Common myeloid progenitor, CD34-positive (primary cell): Measurements from ENCODE around the gene SIRT4.

ENCODE experiments used
- CTCF ChIA-PET: fragments of 350-600 bp; sonication (Branson Sonifier 250); formaldehyde crosslinking; loops from one replicate; lab custom pipeline; 2021; ENCODE audit warnings: antibody characterized with exemption; lab: Charles Lee
- POLR2A ChIA-PET: fragments of 350-600 bp; sonication (Branson Sonifier 250); formaldehyde crosslinking; loops from one replicate; lab custom pipeline; 2021; ENCODE audit warnings: antibody characterized with exemption; lab: Charles Lee
- DNase-seq, 3 donors: peaks; one replicate each; pipeline versions ENCODE4 v3.0.0 to v3.0.0-alpha.2; 2013
- H3K27ac ChIP-seq, 2 experiments: 1 replicate in 1 of 2; 2 replicates in 1 of 2; pipeline ENCODE4 v1.7.0; 2013; ENCODE audit warnings: inconsistent platforms in 2 of 2, low read length in 2 of 2, mild to moderate bottlenecking in 2 of 2, low read depth in 1 of 2, moderate library complexity in 1 of 2; ENCODE audit not compliant: severe bottlenecking in 2 of 2, insufficient read depth in 1 of 2, poor library complexity in 1 of 2
- H3K27me3 ChIP-seq, 5 experiments: replicated peaks in 2 of 5; 1 replicate in 3 of 5; 2 replicates in 2 of 5; pipeline versions ENCODE4 v1.6.1 to v1.7.0; 2013; ENCODE audit warnings: low read length in 4 of 5, mild to moderate bottlenecking in 2 of 5, moderate library complexity in 2 of 5, inconsistent platforms in 1 of 5; ENCODE audit not compliant: insufficient read depth in 5 of 5, control insufficient read depth in 4 of 5
- H3K36me3 ChIP-seq, 4 experiments: 1 replicate in 2 of 4; 2 replicates in 2 of 4; pipeline versions ENCODE4 v1.6.1 to v1.7.0; 2013; ENCODE audit warnings: low read length in 3 of 4, control low read depth in 1 of 4, mild to moderate bottlenecking in 1 of 4; ENCODE audit not compliant: control insufficient read depth in 4 of 4, insufficient read depth in 4 of 4
- H3K4me1 ChIP-seq, 4 experiments: 1 replicate in 3 of 4; 2 replicates in 1 of 4; pipeline versions ENCODE4 v1.6.1 to v1.7.1; 2013; ENCODE audit warnings: low read length in 3 of 4, mild to moderate bottlenecking in 3 of 4, control low read depth in 1 of 4, inconsistent platforms in 1 of 4, moderate library complexity in 1 of 4; ENCODE audit not compliant: control insufficient read depth in 4 of 4, insufficient read depth in 4 of 4; ENCODE audit errors: control extremely low read depth in 1 of 4
- H3K4me3 ChIP-seq, 7 experiments: 1 replicate in 4 of 7; 2 replicates in 3 of 7; pipeline versions ENCODE4 v1.5.1 to v1.7.0; 2013; ENCODE audit warnings: mild to moderate bottlenecking in 7 of 7, low read length in 6 of 7, moderate library complexity in 6 of 7, inconsistent platforms in 2 of 7, low read depth in 2 of 7, control low read depth in 1 of 7; ENCODE audit not compliant: insufficient read depth in 4 of 7, control insufficient read depth in 1 of 7; ENCODE audit errors: extremely low read depth in 1 of 7
- H3K9me3 ChIP-seq, 5 experiments: 1 replicate in 4 of 5; 2 replicates in 1 of 5; pipeline versions ENCODE4 v1.6.1 to v1.7.1; 2013; ENCODE audit warnings: low read length in 4 of 5, mild to moderate bottlenecking in 2 of 5, inconsistent platforms in 1 of 5, low read depth in 1 of 5, moderate library complexity in 1 of 5; ENCODE audit not compliant: control insufficient read depth in 4 of 5, insufficient read depth in 2 of 5; ENCODE audit errors: control extremely low read depth in 1 of 5
- WGBS: methylation state at CpG from one replicate; pipeline ENCODE4 v1.1.5; 2013; ENCODE audit not compliant: insufficient coverage; 5-methylcytosine and 5-hydroxymethylcytosine counted together

SIRT4 gene

GRCh38 chr12:120276734-120277133, 25.4 kb upstream of the SIRT4 start:
- POLR2A ChIA-PET, result no interaction called here

GRCh38 chr12:120278137-120279069, 23.7 kb upstream of the SIRT4 start:
- Histone ChIP-seq H3K36me3 (no peaks in the 10 kb centered on the region), H3K27ac (no peak overlapping the region), H3K27me3 (no peaks in the 10 kb centered on the region), H3K9me3 (no peaks in the 10 kb centered on the region), H3K4me1 (no peaks in the 10 kb centered on the region), H3K4me3 (no peak overlapping the region)
- POLR2A ChIA-PET, result no interaction called here
- CTCF ChIA-PET, result no interaction called here
- 96% methylated on average over 45 of the region's 57 CpGs for WGBS
- DNase-seq, result no peak

More at GRCh38 chr12:120276734-120277133, 25.4 kb upstream of the SIRT4 start:
- Histone ChIP-seq H3K9me3 (no peaks in the 10 kb centered on the region), H3K27me3 (no peaks in the 10 kb centered on the region), H3K36me3 (no peaks in the 10 kb centered on the region), H3K4me1 (no peaks in the 10 kb centered on the region), H3K27ac (no peak overlapping the region), H3K4me3 (no peak overlapping the region)
- WGBS, result 80% methylated on average over 1 of the region's 6 CpGs
- no peak for DNase-seq
- CTCF ChIA-PET, result interaction anchor here (0.6 to 43.0 kb wide), 3 partner anchors 11 to 52 kb away, joined by 3 to 879 read pairs (median 8); partner anchors contain the start of gene PXN

GRCh38 chr12:120283318-120283717, 18.8 kb upstream of the SIRT4 start:
- DNase-seq, result no peak
- Histone ChIP-seq H3K4me3 (no peak overlapping the region), H3K27ac (no peak overlapping the region), H3K36me3 (no peaks in the 10 kb centered on the region), H3K4me1 (no peaks in the 10 kb centered on the region), H3K9me3 (no peaks in the 10 kb centered on the region), H3K27me3 (no peaks in the 10 kb centered on the region)
- ChIA-PET POLR2A (no interaction called here), CTCF (interaction anchor here (2.5 kb wide), 1 partner anchor 55 kb away, joined by 7 read pairs; no protein-coding TSS in a partner anchor)
- 92% methylated on average over 5 of the region's 7 CpGs for WGBS

- H3K9me3 ChIP-seq, result no peaks in the 10 kb centered on the region
- no peaks in the 10 kb centered on the region for H3K27me3 ChIP-seq
- POLR2A ChIA-PET, result no interaction called here
- H3K4me1 ChIP-seq, result no peaks in the 10 kb centered on the region
- no peak overlapping the region for H3K4me3 ChIP-seq
- WGBS, result no CpG with 5 or more reads among the region's 3 CpGs
- H3K36me3 ChIP-seq, result no peaks in the 10 kb centered on the region
- no peak for DNase-seq
- CTCF ChIA-PET, result interaction anchor here (0.7 to 2.5 kb wide), 3 partner anchors 16 to 56 kb away, joined by 3 to 7 read pairs (median 4); partner anchors contain the start of gene SIRT4
- H3K27ac ChIP-seq, result no peak overlapping the region
These were observed 17.7 kb upstream of the SIRT4 start for GRCh38 chr12:120284381-120284780.

GRCh38 chr12:120286768-120287490, 15.2 kb upstream of the SIRT4 start:
- no peak for DNase-seq
- Histone ChIP-seq H3K27me3 (no peaks in the 10 kb centered on the region), H3K4me1 (peaks cover 0 to 12% (median 9%) of the 10 kb centered on the region in 4 experiments), H3K27ac (no peak overlapping the region), H3K36me3 (no peaks in the 10 kb centered on the region), H3K4me3 (no peak overlapping the region), H3K9me3 (no peaks in the 10 kb centered on the region)
- ChIA-PET CTCF (interaction anchor here (0.6 to 3.0 kb wide), 5 partner anchors 47 to 60 kb away, joined by 3 to 15 read pairs (median 8); no protein-coding TSS in a partner anchor), POLR2A (interaction anchor here (1.0 kb wide), 1 partner anchor 55 kb away, joined by 3 read pairs; no protein-coding TSS in a partner anchor)
- WGBS, result 98% methylated on average over 5 of the region's 7 CpGs

- CTCF ChIA-PET, result interaction anchor here (0.6 to 3.0 kb wide), 8 partner anchors 20 to 61 kb away, joined by 3 to 15 read pairs (median 4); no protein-coding TSS in a partner anchor
These were observed 14.6 kb upstream of the SIRT4 start for GRCh38 chr12:120287491-120287890.

More at GRCh38 chr12:120287491-120287890, 14.6 kb upstream of the SIRT4 start:
- Histone ChIP-seq H3K27ac (no peak overlapping the region), H3K4me3 (no peak overlapping the region), H3K27me3 (no peaks in the 10 kb centered on the region), H3K4me1 (peaks cover 0 to 18% (median 13%) of the 10 kb centered on the region in 4 experiments), H3K36me3 (no peaks in the 10 kb centered on the region), H3K9me3 (no peaks in the 10 kb centered on the region)
- DNase-seq, result no peak
- POLR2A ChIA-PET, result no interaction called here
- 85% methylated on average over 7 of the region's 12 CpGs for WGBS
